K562 (cell line): ENCODE results near the gene GCNA. TPM values are rescaled to one million over a fixed set of nuclear protein-coding genes. Genes with fewer than 3 reads are reported as not detected.

Experiments
- ATAC-seq: fragments of 200-7000 bp; cut with Tn5 transposase; 3 replicates; pipeline ENCODE4 v1.9.1; 2020; ENCODE audit warnings: moderate library complexity
- BruUV-seq: library from RNA; stranded (reverse); fragments of 400-500 nt; replicated peaks from 2 replicates; lab custom pipeline; 2021; lab: Mats Ljungman, UMichigan
- CTCF ChIA-PET: fragments of 300-600 bp; formaldehyde crosslinking; extraction: SDS; loops from one replicate; lab custom pipeline; 2021; ENCODE audit warnings: low intra/inter-chr PET ratio; lab: Yijun Ruan, JAX
- POLR2A ChIA-PET: fragments of 300-600, 350-650 bp; sonication (Branson Sonifier 250); formaldehyde crosslinking; extraction: SDS; loops from one replicate; lab custom pipeline; 2021; ENCODE audit warnings: antibody characterized with exemption, inconsistent platforms; lab: Yijun Ruan, JAX
- DNase-seq, 4 experiments: peaks; one replicate each; pipeline versions ENCODE4 v3.0.0 to v3.0.0-alpha.2; 2011 to 2018; ENCODE audit warnings: low spot score in 3 of 4, mixed read lengths in 3 of 4; ENCODE audit errors: extremely low read depth in 1 of 4
- FAIRE-seq: peaks from 2 replicates; lab custom pipeline; 2011; peaks lifted over from hg19 to GRCh38; lab: Jason Lieb, UNC
- H2AFZ ChIP-seq: 2 replicates; pipeline ENCODE4 v1.6.0; 2011; ENCODE audit warnings: low read depth, low read length, control low read depth, inconsistent platforms
- H3K27ac ChIP-seq: fragments of 200-600 bp; 3 replicates; pipeline ENCODE4 v1.8.0; 2011; ENCODE audit warnings: low read depth, mild to moderate bottlenecking, control low read depth, inconsistent platforms, low read length, moderate library complexity, mixed read lengths; ENCODE audit errors: extremely low read depth
- H3K27me3 ChIP-seq, 2 experiments: fragments of 300-600 bp in 1 of 2; 2 replicates in 1 of 2; 3 replicates in 1 of 2; pipeline versions ENCODE4 v1.6.0 to v1.8.0; 2011; ENCODE audit warnings: inconsistent platforms in 2 of 2, low read length in 2 of 2, mild to moderate bottlenecking in 1 of 2, mixed read lengths in 1 of 2, moderate library complexity in 1 of 2; ENCODE audit not compliant: control insufficient read depth in 2 of 2, insufficient read depth in 2 of 2
- H3K36me3 ChIP-seq: fragments of 300-600 bp; 3 replicates; pipeline ENCODE4 v1.8.0; 2011; ENCODE audit warnings: mild to moderate bottlenecking, low read length, inconsistent platforms; ENCODE audit not compliant: control insufficient read depth, insufficient read depth
- H3K4me1 ChIP-seq, 2 experiments: fragments of 200-600 bp in 1 of 2; replicated peaks in 1 of 2; 2 replicates in 1 of 2; 3 replicates in 1 of 2; pipeline versions ENCODE4 v1.5.1 to v1.8.0; 2011; ENCODE audit warnings: inconsistent platforms in 2 of 2, low read length in 2 of 2, mild to moderate bottlenecking in 1 of 2, mixed read lengths in 1 of 2, moderate library complexity in 1 of 2; ENCODE audit not compliant: control insufficient read depth in 2 of 2, insufficient read depth in 2 of 2
- H3K4me2 ChIP-seq: 2 replicates; pipeline ENCODE4 v1.6.1; 2011; ENCODE audit warnings: low read length, control low read depth, inconsistent platforms, mixed read lengths; ENCODE audit not compliant: insufficient read depth
- H3K4me3 ChIP-seq: fragments of 200-600 bp; sonication (generic), shearing (Covaris generic); 2 replicates; pipeline ENCODE4 v1.5.1; 2016; ENCODE audit warnings: control low read depth, inconsistent platforms
- H3K79me2 ChIP-seq: fragments of 200-600 bp; 3 replicates; pipeline ENCODE4 v1.8.0; 2011; ENCODE audit warnings: low read length, inconsistent platforms; ENCODE audit not compliant: control insufficient read depth, insufficient read depth
- H3K9ac ChIP-seq, 2 experiments: 2 replicates each; pipeline versions ENCODE4 v1.6.0 to v1.6.1; 2011; ENCODE audit warnings: low read depth in 2 of 2, low read length in 2 of 2, control low read depth in 1 of 2, inconsistent platforms in 1 of 2, mild to moderate bottlenecking in 1 of 2, mixed read lengths in 1 of 2; ENCODE audit not compliant: insufficient read depth in 1 of 2
- H3K9me1 ChIP-seq: one replicate; pipeline ENCODE4 v1.6.0; 2011; ENCODE audit warnings: inconsistent platforms, mild to moderate bottlenecking, low read length, moderate library complexity; ENCODE audit not compliant: control insufficient read depth, insufficient read depth
- H3K9me3 ChIP-seq: replicated peaks from 2 replicates; pipeline ENCODE4 v1.5.1; 2011; ENCODE audit warnings: low read depth, low read length, inconsistent platforms; ENCODE audit not compliant: control insufficient read depth, insufficient read depth
- H4K20me1 ChIP-seq: replicated peaks from 2 replicates; pipeline ENCODE4 v1.6.1; 2011; ENCODE audit warnings: low read length, inconsistent platforms, mixed read lengths; ENCODE audit not compliant: control insufficient read depth, insufficient read depth
- CCAR2 ChIP-seq: fragments of 200-400 bp; formaldehyde crosslinking; IDR thresholded peaks from 2 replicates; pipeline ENCODE4 v1.6.1; 2017; ENCODE audit warnings: mild to moderate bottlenecking, low read depth, low read length
- CHD2 ChIP-seq: IDR thresholded peaks from 2 replicates; pipeline ENCODE4 v1.6.1; 2011; ENCODE audit warnings: low read depth, low read length
- LARP7 ChIP-seq: fragments of 450-650 bp; IDR thresholded peaks from 2 replicates; pipeline ENCODE4 v1.6.1; 2016
- MAX ChIP-seq: sonication (generic); formaldehyde crosslinking; IDR thresholded peaks from 2 replicates; pipeline ENCODE4 v1.9.0; 2022; ENCODE audit warnings: mild to moderate bottlenecking, missing genetic modification reagents
- MECOM ChIP-seq: fragments of 250-450 bp; sonication (Bioruptor Pico); IDR thresholded peaks from 2 replicates; pipeline ENCODE4 v1.8.0; 2022; ENCODE audit warnings: inconsistent platforms
- MITF ChIP-seq: IDR thresholded peaks from 2 replicates; pipeline ENCODE4 v1.6.1; 2014; ENCODE audit warnings: antibody characterized with exemption
- NCOA1 ChIP-seq: fragments of 450-650 bp; IDR thresholded peaks from 2 replicates; pipeline ENCODE4 v1.6.1; 2016; ENCODE audit warnings: low read depth
- NCOA6 ChIP-seq: fragments of 450-650 bp; IDR thresholded peaks from 2 replicates; pipeline ENCODE4 v1.6.1; 2017; ENCODE audit warnings: mild to moderate bottlenecking
- NR3C1 ChIP-seq: sonication (generic); formaldehyde crosslinking; IDR thresholded peaks from 2 replicates; pipeline ENCODE4 v1.8.1; 2022; ENCODE audit warnings: missing genetic modification reagents
- POLR2H ChIP-seq: IDR thresholded peaks from 2 replicates; pipeline ENCODE4 v1.6.1; 2016; ENCODE audit warnings: missing genetic modification characterization, low read depth, mild to moderate bottlenecking, control low read depth, missing compliant biosample characterization, moderate library complexity
- SIX5 ChIP-seq, 2 experiments: IDR thresholded peaks; 2 replicates each; pipeline ENCODE4 v1.6.1; 2011; ENCODE audit warnings: low read length in 2 of 2, borderline replicate concordance in 1 of 2, low read depth in 1 of 2, mild to moderate bottlenecking in 1 of 2, moderate library complexity in 1 of 2; ENCODE audit not compliant: insufficient read depth in 1 of 2
- TCFL5 ChIP-seq: fragments of 250-450 bp; sonication (Bioruptor Pico); conservative IDR thresholded peaks from 2 replicates; pipeline ENCODE4 v1.6.1; 2021; ENCODE audit warnings: mild to moderate bottlenecking, moderate library complexity, matching md5 sums
- TGIF2 ChIP-seq: sonication (generic); formaldehyde crosslinking; IDR thresholded peaks from 2 replicates; pipeline ENCODE4 v1.8.1; 2022; ENCODE audit warnings: mild to moderate bottlenecking, missing genetic modification reagents, moderate library complexity
- ZKSCAN3 ChIP-seq: fragments of 250-450 bp; sonication (Bioruptor Pico); IDR thresholded peaks from 2 replicates; pipeline ENCODE4 v1.4.0; 2020
- ZNF41 ChIP-seq: fragments of 250-450 bp; sonication (Bioruptor Pico); conservative IDR thresholded peaks from 2 replicates; pipeline ENCODE4 v1.4.0; 2020; ENCODE audit warnings: mild to moderate bottlenecking
- ZNF507 ChIP-seq: conservative IDR thresholded peaks from 2 replicates; pipeline ENCODE4 v1.6.1; 2017; ENCODE audit warnings: missing genetic modification characterization, missing compliant biosample characterization
- ZNF668 ChIP-seq: fragments of 250-450 bp; sonication (Bioruptor Pico); IDR thresholded peaks from 2 replicates; pipeline ENCODE4 v1.8.0; 2022; ENCODE audit warnings: mild to moderate bottlenecking, inconsistent platforms
- WGBS: fragments of 100-300 bp; shearing (Covaris generic); methylation state at CpG from one replicate; pipeline ENCODE4 v1.1.6; 2016; ENCODE audit warnings: low coverage, mixed read lengths; ENCODE audit not compliant: insufficient coverage; ENCODE audit errors: missing lambda C conversion rate; 5-methylcytosine and 5-hydroxymethylcytosine counted together
- in situ Hi-C: fragments of 300-500 bp; cut with MboI; formaldehyde crosslinking; loops from 4 replicates; pipeline ENCODE4 v1.15.0; 2018; ENCODE audit warnings: inconsistent platforms, mixed read lengths
- intact Hi-C: fragments of 100-400 bp; cut with micrococcal nuclease; formaldehyde crosslinking; loops from 2 replicates; pipeline ENCODE4 v1.14.2; 2022
- polyA plus RNA-seq, 8 experiments: library from polyadenylated mRNA; depleted of rRNA in 4 of 8; stranded (reverse) in 5 of 8; unstranded in 3 of 8; fragments of >200 nt; fragmentation: Nextera tagmentation in 2 of 8; fragmentation: Illumina TruSeq in 1 of 8; extraction: Ambion mirVana in 2 of 8; extraction: Trizol in 1 of 8; gene quantifications; 2 replicates each; pipeline versions ENCODE4 v1.2.1 to v1.2.3, GENCODE V29; 2011 to 2014; ENCODE audit warnings: inconsistent platforms in 1 of 8, missing spikeins in 1 of 8
- total RNA-seq, 7 experiments: library from RNA; depleted of rRNA in 6 of 7; stranded (reverse); fragments of >200 nt in 6 of 7; fragmentation: Illumina TruSeq in 2 of 7; extraction: Trizol in 2 of 7; gene quantifications; 2 replicates each; pipeline versions ENCODE4 v1.2.1 to v1.2.3, GENCODE V29; 2011 to 2021; ENCODE audit warnings: low replicate concordance in 1 of 7
- TF ChIP-seq, protein P1 (sequence below): fragments of 250-450 bp; sonication (Bioruptor Pico); IDR thresholded peaks from 2 replicates; pipeline ENCODE4 v1.4.0; 2020
- TF ChIP-seq, protein P2 (sequence below): fragments of 250-450 bp; sonication (Bioruptor Pico); IDR thresholded peaks from 2 replicates; pipeline ENCODE4 v1.8.0; 2022; ENCODE audit warnings: inconsistent platforms, mild to moderate bottlenecking, moderate library complexity, borderline replicate concordance

The GCNA gene
- total and polyA plus RNA-seq, 9 of the 15 experiments (the other 6 are each of a cell fraction or from before 2014, with no cell fraction given), result 0.27 to 1.5 (median 0.86) TPM

- intact Hi-C loops, result no loop called here
- 100% methylated on average over 2 of the region's 2 CpGs for WGBS
- Histone ChIP-seq H3K27ac (no peak overlapping the region), H3K4me3 (no peak overlapping the region), H3K4me2 (no peak overlapping the region), H3K4me1 (no peaks in the 10 kb centered on the region), H2AFZ (no peak overlapping the region), H3K79me2 (no peaks in the 10 kb centered on the region), H3K9ac (no peak overlapping the region), H4K20me1 (no peaks in the 10 kb centered on the region), H3K27me3 (no peaks in the 10 kb centered on the region), H3K9me1 (no peaks in the 10 kb centered on the region), H3K36me3 (no peaks in the 10 kb centered on the region), H3K9me3 (no peaks in the 10 kb centered on the region)
- POLR2A ChIA-PET, result interaction anchor here (1.6 kb wide), 1 partner anchor 8 kb away, joined by 4 read pairs; no protein-coding TSS in a partner anchor
- no peak for FAIRE-seq
- BruUV-seq, result no TSS peak
- no peak for TF ChIP-seq TGIF2 (CRISPR knock-in tag)
- TF ChIP-seq NR3C1 (CRISPR knock-in tag), result no peak
- no peak for TF ChIP-seq ZNF41
- no peak for TF ChIP-seq MECOM (CRISPR knock-in tag)
- TF ChIP-seq CHD2, result no peak
- no peak for TF ChIP-seq ZNF507
- no peak for TF ChIP-seq POLR2H (tag)
- TF ChIP-seq MITF, result no peak
- TF ChIP-seq SIX5 (IDR thresholded peaks at IDR 0.05; ENCODE audit: borderline replicate concordance in 1 of 2, insufficient read depth in 1 of 2, low read depth in 1 of 2, low read length in 2 of 2), result no peak
- TF ChIP-seq ZNF668 (CRISPR knock-in tag), result no peak
- TF ChIP-seq MAX (CRISPR knock-in tag), result no peak
- TF ChIP-seq ZKSCAN3, result no peak
- TF ChIP-seq TCFL5, result no peak
- no peak for TF ChIP-seq CCAR2
- TF ChIP-seq, protein P1, sequence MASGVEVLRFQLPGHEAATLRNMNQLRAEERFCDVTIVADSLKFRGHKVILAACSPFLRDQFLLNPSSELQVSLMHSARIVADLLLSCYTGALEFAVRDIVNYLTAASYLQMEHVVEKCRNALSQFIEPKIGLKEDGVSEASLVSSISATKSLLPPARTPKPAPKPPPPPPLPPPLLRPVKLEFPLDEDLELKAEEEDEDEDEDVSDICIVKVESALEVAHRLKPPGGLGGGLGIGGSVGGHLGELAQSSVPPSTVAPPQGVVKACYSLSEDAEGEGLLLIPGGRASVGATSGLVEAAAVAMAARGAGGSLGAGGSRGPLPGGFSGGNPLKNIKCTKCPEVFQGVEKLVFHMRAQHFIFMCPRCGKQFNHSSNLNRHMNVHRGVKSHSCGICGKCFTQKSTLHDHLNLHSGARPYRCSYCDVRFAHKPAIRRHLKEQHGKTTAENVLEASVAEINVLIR, result no peak
- TF ChIP-seq LARP7, result no peak
- TF ChIP-seq, protein P2, sequence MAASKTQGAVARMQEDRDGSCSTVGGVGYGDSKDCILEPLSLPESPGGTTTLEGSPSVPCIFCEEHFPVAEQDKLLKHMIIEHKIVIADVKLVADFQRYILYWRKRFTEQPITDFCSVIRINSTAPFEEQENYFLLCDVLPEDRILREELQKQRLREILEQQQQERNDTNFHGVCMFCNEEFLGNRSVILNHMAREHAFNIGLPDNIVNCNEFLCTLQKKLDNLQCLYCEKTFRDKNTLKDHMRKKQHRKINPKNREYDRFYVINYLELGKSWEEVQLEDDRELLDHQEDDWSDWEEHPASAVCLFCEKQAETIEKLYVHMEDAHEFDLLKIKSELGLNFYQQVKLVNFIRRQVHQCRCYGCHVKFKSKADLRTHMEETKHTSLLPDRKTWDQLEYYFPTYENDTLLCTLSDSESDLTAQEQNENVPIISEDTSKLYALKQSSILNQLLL (CRISPR knock-in tag), result no peak
- TF ChIP-seq NCOA6, result no peak
- TF ChIP-seq NCOA1, result no peak
- in situ Hi-C loops, result no loop called here
- no peak for DNase-seq
- no peak for ATAC-seq
- CTCF ChIA-PET, result no interaction called here
Observed at GRCh38 chrX:71599965-71600364, 21.7 kb downstream of the GCNA start.
